ENCODE results near the gene PCF11. TPM values are rescaled to one million over a fixed set of nuclear protein-coding genes. Genes with fewer than 3 reads are reported as not detected.

PCF11 gene
- total and polyA plus RNA-seq, 11 donors: 15.2 to 35.7 (median 25.5) TPM

DNA sequence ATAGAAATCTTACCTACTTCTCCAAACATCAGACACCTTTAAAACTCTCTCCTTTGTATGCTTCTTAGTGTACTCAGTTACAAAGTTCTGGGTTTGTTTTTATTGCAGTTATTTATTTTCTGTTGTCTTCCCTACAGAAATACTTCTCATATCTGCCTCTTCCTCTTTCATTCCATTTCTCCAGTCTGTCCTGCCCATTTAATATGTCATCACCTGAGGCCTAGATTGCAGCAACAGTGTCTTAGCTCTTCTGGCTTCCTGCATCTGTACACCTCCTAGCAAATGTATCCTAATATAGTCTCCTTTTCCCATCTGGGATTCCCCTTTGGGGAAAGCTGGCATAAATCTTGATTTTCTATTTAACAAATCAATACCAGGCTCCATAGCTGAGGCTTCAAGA, 34.9 kb upstream of the PCF11 start:
- intact Hi-C loops (cut with DNase I): no loop called here
- peaks cover 0 to 4% (median 0%) of the 10 kb centered on the region in 12 donors for H3K4me1 ChIP-seq
- TF ChIP-seq POLR2A (IDR thresholded peaks at IDR 0.05): no peak
- H3K27me3 ChIP-seq: no peaks in the 10 kb centered on the region
- H3K4me3 ChIP-seq: no peak overlapping the region
- H3K27ac ChIP-seq: no peak overlapping the region
- H3K36me3 ChIP-seq: no peaks in the 10 kb centered on the region
- ATAC-seq (no peak), DNase-seq (no peak)
- H3K9me3 ChIP-seq: no peaks in the 10 kb centered on the region

DNA sequence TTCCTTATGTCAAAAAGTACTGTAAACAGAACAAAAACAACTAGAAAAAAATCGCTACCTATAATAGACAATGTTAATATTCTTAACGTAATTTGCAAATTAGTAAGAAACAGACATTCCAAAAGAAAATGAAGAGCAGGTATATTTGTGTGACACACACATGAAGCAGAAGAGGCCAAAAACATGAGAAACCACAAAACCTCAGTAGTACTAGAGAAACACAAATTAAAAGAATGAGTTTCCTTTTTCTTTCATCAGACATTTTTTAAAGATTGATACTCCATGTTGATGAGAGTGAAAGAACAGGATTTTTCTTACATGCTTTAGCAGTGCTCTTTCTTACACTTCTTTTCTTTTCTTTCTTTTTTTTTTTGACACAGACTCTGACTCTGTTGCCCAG, 34.2 kb upstream of the PCF11 start:
- Histone ChIP-seq H3K27me3 (no peaks in the 10 kb centered on the region), H3K4me1 (peaks cover 0 to 4% (median 0%) of the 10 kb centered on the region in 12 donors), H3K36me3 (no peaks in the 10 kb centered on the region), H3K9me3 (no peaks in the 10 kb centered on the region), H3K27ac (no peak overlapping the region), H3K4me3 (no peak overlapping the region)
- DNase-seq (no peak), ATAC-seq (no peak)
- TF ChIP-seq, protein P1, sequence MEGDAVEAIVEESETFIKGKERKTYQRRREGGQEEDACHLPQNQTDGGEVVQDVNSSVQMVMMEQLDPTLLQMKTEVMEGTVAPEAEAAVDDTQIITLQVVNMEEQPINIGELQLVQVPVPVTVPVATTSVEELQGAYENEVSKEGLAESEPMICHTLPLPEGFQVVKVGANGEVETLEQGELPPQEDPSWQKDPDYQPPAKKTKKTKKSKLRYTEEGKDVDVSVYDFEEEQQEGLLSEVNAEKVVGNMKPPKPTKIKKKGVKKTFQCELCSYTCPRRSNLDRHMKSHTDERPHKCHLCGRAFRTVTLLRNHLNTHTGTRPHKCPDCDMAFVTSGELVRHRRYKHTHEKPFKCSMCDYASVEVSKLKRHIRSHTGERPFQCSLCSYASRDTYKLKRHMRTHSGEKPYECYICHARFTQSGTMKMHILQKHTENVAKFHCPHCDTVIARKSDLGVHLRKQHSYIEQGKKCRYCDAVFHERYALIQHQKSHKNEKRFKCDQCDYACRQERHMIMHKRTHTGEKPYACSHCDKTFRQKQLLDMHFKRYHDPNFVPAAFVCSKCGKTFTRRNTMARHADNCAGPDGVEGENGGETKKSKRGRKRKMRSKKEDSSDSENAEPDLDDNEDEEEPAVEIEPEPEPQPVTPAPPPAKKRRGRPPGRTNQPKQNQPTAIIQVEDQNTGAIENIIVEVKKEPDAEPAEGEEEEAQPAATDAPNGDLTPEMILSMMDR (IDR thresholded peaks at IDR 0.05): no peak
- TF ChIP-seq POLR2A (IDR thresholded peaks at IDR 0.05): no peak
- WGBS, 4 donors: 94 to 96% (median 95%) methylated on average over 2 of the region's 2 CpGs
- intact Hi-C loops (cut with DNase I): no loop called here

DNA sequence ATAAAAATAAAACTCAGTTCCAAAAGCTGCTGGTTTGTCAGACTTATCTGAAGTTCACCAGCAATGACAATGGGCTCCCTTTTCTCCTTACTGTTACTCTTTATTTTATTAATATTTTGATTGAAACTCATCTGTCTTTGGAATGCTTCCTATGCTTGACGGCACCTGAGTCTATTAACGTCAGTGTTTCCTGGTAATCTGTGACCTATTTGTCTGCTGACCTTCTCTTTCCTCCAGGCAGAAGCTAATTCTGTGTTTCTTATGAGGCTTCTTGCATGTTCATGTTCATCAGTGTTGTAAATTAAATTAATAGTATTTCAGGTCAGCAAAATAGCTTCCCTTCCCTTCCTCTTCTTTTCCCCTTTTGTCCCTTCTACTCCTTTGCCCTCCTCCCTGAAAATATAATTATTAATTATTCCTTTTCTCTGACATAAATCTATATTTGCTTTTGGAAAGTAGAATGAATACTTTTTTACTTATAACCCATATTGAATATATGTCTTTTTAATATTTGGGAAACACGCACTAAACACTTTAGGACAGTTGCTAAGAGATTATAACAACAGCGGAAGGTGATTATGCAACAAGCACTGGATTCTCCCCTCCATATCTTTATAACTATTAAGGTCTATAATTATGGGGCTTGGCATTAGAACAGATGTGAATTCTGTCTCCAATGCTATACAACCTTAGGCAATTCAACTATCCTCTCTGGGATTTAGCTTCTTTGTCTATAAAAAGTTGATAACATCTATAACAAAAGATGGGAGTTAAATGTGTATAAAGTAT, 32.1 kb upstream of the PCF11 start:
- ATAC-seq (peak in 2 of 4 donors; percentile 32 to 69), DNase-seq (no peak)
- Histone ChIP-seq H3K9me3 (no peaks in the 10 kb centered on the region), H3K4me1 (peaks cover 0 to 4% (median 0%) of the 10 kb centered on the region in 12 donors), H3K4me3 (no peak overlapping the region), H3K36me3 (no peaks in the 10 kb centered on the region), H3K27me3 (no peaks in the 10 kb centered on the region), H3K27ac (no peak overlapping the region)
- intact Hi-C loops (cut with DNase I): no loop called here
- 39 to 53% (median 44%) methylated on average over 4 of the region's 4 CpGs for WGBS, 4 donors
- TF ChIP-seq POLR2A (IDR thresholded peaks at IDR 0.05): no peak

DNA sequence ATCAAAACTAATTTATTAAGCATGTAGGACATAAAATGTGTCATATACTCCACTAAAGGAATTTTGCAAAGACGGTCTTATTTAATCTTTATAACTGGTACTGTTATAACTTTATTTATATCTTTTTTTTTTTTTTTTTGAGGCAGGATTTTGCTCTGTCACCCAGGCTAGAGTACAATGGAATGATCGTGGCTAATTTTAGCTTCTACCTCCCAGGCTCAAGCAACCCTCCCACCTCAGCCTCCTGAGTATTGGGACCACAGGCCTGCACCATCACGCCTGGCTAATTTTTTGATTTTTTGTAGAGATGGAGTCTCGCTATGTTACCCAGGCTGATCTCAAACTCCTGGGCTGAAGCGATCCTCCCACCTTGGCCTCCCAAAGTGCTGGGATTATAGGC, 31.4 kb upstream of the PCF11 start:
- Histone ChIP-seq H3K4me1 (peaks cover 0 to 4% (median 0%) of the 10 kb centered on the region in 12 donors), H3K9me3 (no peaks in the 10 kb centered on the region), H3K36me3 (no peaks in the 10 kb centered on the region), H3K27me3 (no peaks in the 10 kb centered on the region), H3K27ac (no peak overlapping the region), H3K4me3 (no peak overlapping the region)
- DNase-seq (no peak), ATAC-seq (peak in 3 of 4 donors; percentile 56 to 83 (median 59))
- TF ChIP-seq POLR2A (IDR thresholded peaks at IDR 0.05): no peak
- TF ChIP-seq, protein P1 (IDR thresholded peaks at IDR 0.05): no peak
- intact Hi-C loops (cut with DNase I): no loop called here
- WGBS, 4 donors: 62 to 79% (median 71%) methylated on average over 5 of the region's 5 CpGs

DNA sequence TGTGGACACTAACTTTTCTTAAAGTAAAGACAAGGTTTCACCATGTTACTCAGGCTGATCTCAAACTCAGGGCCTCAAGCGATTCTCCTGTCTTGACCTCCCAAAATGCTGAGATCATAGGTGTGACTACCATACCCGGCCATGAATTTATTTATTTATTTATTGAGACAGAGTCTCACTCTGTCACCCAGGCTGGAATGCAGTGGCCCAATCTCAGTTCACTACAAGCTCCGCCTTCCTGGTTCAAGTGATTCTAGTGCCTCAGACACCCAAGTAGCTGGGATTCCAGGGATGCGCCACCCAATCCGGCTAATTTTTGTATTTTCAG, 29.7 kb upstream of the PCF11 start:
- WGBS, 4 donors: 89 to 96% (median 91%) methylated on average over 5 of the region's 5 CpGs
- H3K27me3 ChIP-seq: no peaks in the 10 kb centered on the region
- H3K4me1 ChIP-seq: peaks cover 0 to 4% (median 0%) of the 10 kb centered on the region in 12 donors
- TF ChIP-seq, protein P1 (IDR thresholded peaks at IDR 0.05): no peak
- no peak overlapping the region for H3K27ac ChIP-seq
- H3K9me3 ChIP-seq: no peaks in the 10 kb centered on the region
- H3K4me3 ChIP-seq: no peak overlapping the region
- DNase-seq (no peak), ATAC-seq (no peak)
- no peaks in the 10 kb centered on the region for H3K36me3 ChIP-seq
- intact Hi-C loops (cut with DNase I): no loop called here

Data from heart left ventricle (tissue), 16 donors.